ENCODE results near the gene TRMT2B.
A peak's percentile ranks its signal among the peaks of the same experiment; 100 is the strongest.
"Not testable (repeated sequence)": the region's sequence is repeated elsewhere in the genome, so short reads cannot be mapped to it uniquely, and the experiment has no call there.

Gene TRMT2B

GRCh38 chrX:101051549-101052302 lies at the start of gene TRMT2B:
Gene TRMT2B (minus strand): TSS chrX:101052111. CDS start chrX:101042289, 9,822 bp downstream.
- peak; percentile 41 to 61 for DNase-seq (ENCODE audit: low spot score in 2 of 2)
- Mint-ChIP-seq H3K36me3 (ENCODE audit: insufficient read depth) (peaks cover 1% of the 10 kb centered on the region), H3K27me3 (no peaks in the 10 kb centered on the region), H3K4me1 (peaks cover 14% of the 10 kb centered on the region), H3K27ac (ENCODE audit: low read depth) (peak within 1 kb of the TSS; percentile 90), H3K4me3 (peak within 1 kb of the TSS; percentile 82), H3K9me3 (no peaks in the 10 kb centered on the region)
- ATAC-seq (replicated peaks; ENCODE audit: extremely low read depth, poor library complexity, severe bottlenecking) = peak; percentile 88

GRCh38 chrX:101097546-101098453 lies 45.9 kb upstream of the TRMT2B start, which contains the start of gene CENPI:
Gene CENPI (plus strand): TSS chrX:101098204. CDS start chrX:101101071, 2,867 bp downstream.
- peak; percentile 99 for ATAC-seq (replicated peaks; ENCODE audit: extremely low read depth, poor library complexity, severe bottlenecking)
- Mint-ChIP-seq H3K4me3 (peak within 1 kb of the TSS; percentile 77), H3K9me3 (no peaks in the 10 kb centered on the region), H3K4me1 (peaks cover 13% of the 10 kb centered on the region), H3K36me3 (ENCODE audit: insufficient read depth) (peaks cover 4% of the 10 kb centered on the region), H3K27ac (ENCODE audit: low read depth) (peak within 1 kb of the TSS; percentile 53), H3K27me3 (no peaks in the 10 kb centered on the region)
- peak; percentile 86 to 90 for DNase-seq (ENCODE audit: low spot score in 2 of 2)

- Mint-ChIP-seq H3K4me3 (no peak overlapping the region), H3K27me3 (no peaks in the 10 kb centered on the region), H3K9me3 (no peaks in the 10 kb centered on the region), H3K27ac (ENCODE audit: low read depth) (no peak overlapping the region), H3K4me1 (no peaks in the 10 kb centered on the region), H3K36me3 (ENCODE audit: insufficient read depth) (no peaks in the 10 kb centered on the region)
- DNase-seq (ENCODE audit: low spot score in 2 of 2) (no peak), ATAC-seq (replicated peaks; ENCODE audit: extremely low read depth, poor library complexity, severe bottlenecking) (no peak)
Measured at GRCh38 chrX:101091817-101092216, 39.9 kb upstream of the TRMT2B start.

GRCh38 chrX:101081231-101081630 lies 29.3 kb upstream of the TRMT2B start:
- no peak for ATAC-seq (replicated peaks; ENCODE audit: extremely low read depth, poor library complexity, severe bottlenecking)
- H3K36me3 Mint-ChIP-seq (ENCODE audit: insufficient read depth) = no peaks in the 10 kb centered on the region
- no peak overlapping the region for H3K27ac Mint-ChIP-seq (ENCODE audit: low read depth)
- H3K27me3 Mint-ChIP-seq = peaks cover 27% of the 10 kb centered on the region
- H3K4me3 Mint-ChIP-seq = no peak overlapping the region
- no peak for DNase-seq (ENCODE audit: low spot score in 2 of 2)
- H3K9me3 Mint-ChIP-seq = no peaks in the 10 kb centered on the region
- no peaks in the 10 kb centered on the region for H3K4me1 Mint-ChIP-seq

GRCh38 chrX:101080326-101081124 lies 28.6 kb upstream of the TRMT2B start:
- no peak overlapping the region for H3K4me3 Mint-ChIP-seq
- DNase-seq (ENCODE audit: low spot score in 2 of 2) (no peak), ATAC-seq (replicated peaks; ENCODE audit: extremely low read depth, poor library complexity, severe bottlenecking) (no peak)
- peaks cover 27% of the 10 kb centered on the region for H3K27me3 Mint-ChIP-seq
- H3K4me1 Mint-ChIP-seq = no peaks in the 10 kb centered on the region
- H3K36me3 Mint-ChIP-seq (ENCODE audit: insufficient read depth) = no peaks in the 10 kb centered on the region
- H3K9me3 Mint-ChIP-seq = no peaks in the 10 kb centered on the region
- H3K27ac Mint-ChIP-seq (ENCODE audit: low read depth) = no peak overlapping the region

- Mint-ChIP-seq H3K27me3 (peaks cover 27% of the 10 kb centered on the region), H3K4me3 (no peak overlapping the region), H3K27ac (ENCODE audit: low read depth) (no peak overlapping the region), H3K36me3 (ENCODE audit: insufficient read depth) (no peaks in the 10 kb centered on the region), H3K4me1 (no peaks in the 10 kb centered on the region), H3K9me3 (no peaks in the 10 kb centered on the region)
- no peak for DNase-seq (ENCODE audit: low spot score in 2 of 2)
- no peak for ATAC-seq (replicated peaks; ENCODE audit: extremely low read depth, poor library complexity, severe bottlenecking)
Measured at GRCh38 chrX:101079736-101080270, 27.9 kb upstream of the TRMT2B start.

GRCh38 chrX:101078716-101079598 lies 27.0 kb upstream of the TRMT2B start, which contains the start of gene TMEM35A:
Gene TMEM35A (plus strand): TSS chrX:101078879. CDS start chrX:101079003, 124 bp downstream.
- no peak for ATAC-seq (replicated peaks; ENCODE audit: extremely low read depth, poor library complexity, severe bottlenecking)
- Mint-ChIP-seq H3K27ac (ENCODE audit: low read depth) (no peak within 1 kb of the TSS), H3K9me3 (no peaks in the 10 kb centered on the region), H3K4me3 (no peak within 1 kb of the TSS), H3K27me3 (peaks cover 27% of the 10 kb centered on the region), H3K36me3 (ENCODE audit: insufficient read depth) (no peaks in the 10 kb centered on the region), H3K4me1 (no peaks in the 10 kb centered on the region)
- DNase-seq (ENCODE audit: low spot score in 2 of 2) = no peak

- no peaks in the 10 kb centered on the region for H3K27me3 Mint-ChIP-seq
- no peaks in the 10 kb centered on the region for H3K9me3 Mint-ChIP-seq
- ATAC-seq (replicated peaks; ENCODE audit: extremely low read depth, poor library complexity, severe bottlenecking) = no peak
- H3K4me1 Mint-ChIP-seq = no peaks in the 10 kb centered on the region
- no peak for DNase-seq (ENCODE audit: low spot score in 2 of 2)
- H3K36me3 Mint-ChIP-seq (ENCODE audit: insufficient read depth) = no peaks in the 10 kb centered on the region
- H3K4me3 Mint-ChIP-seq = no peak overlapping the region
- H3K27ac Mint-ChIP-seq (ENCODE audit: low read depth) = no peak overlapping the region
Measured at GRCh38 chrX:101071582-101071981, 19.7 kb upstream of the TRMT2B start.

GRCh38 chrX:101062176-101062575 lies 10.3 kb upstream of the TRMT2B start:
- DNase-seq (ENCODE audit: low spot score in 2 of 2) = no peak
- H3K36me3 Mint-ChIP-seq (ENCODE audit: insufficient read depth) = no peaks in the 10 kb centered on the region
- H3K27ac Mint-ChIP-seq (ENCODE audit: low read depth) = no peak overlapping the region
- no peaks in the 10 kb centered on the region for H3K27me3 Mint-ChIP-seq
- ATAC-seq (replicated peaks; ENCODE audit: extremely low read depth, poor library complexity, severe bottlenecking) = no peak
- H3K4me3 Mint-ChIP-seq = no peak overlapping the region
- no peaks in the 10 kb centered on the region for H3K4me1 Mint-ChIP-seq
- H3K9me3 Mint-ChIP-seq = no peaks in the 10 kb centered on the region

- no peaks in the 10 kb centered on the region for H3K4me1 Mint-ChIP-seq
- no peak for ATAC-seq (replicated peaks; ENCODE audit: extremely low read depth, poor library complexity, severe bottlenecking)
- no peak overlapping the region for H3K27ac Mint-ChIP-seq (ENCODE audit: low read depth)
- no peaks in the 10 kb centered on the region for H3K36me3 Mint-ChIP-seq (ENCODE audit: insufficient read depth)
- no peaks in the 10 kb centered on the region for H3K27me3 Mint-ChIP-seq
- no peaks in the 10 kb centered on the region for H3K9me3 Mint-ChIP-seq
- no peak for DNase-seq (ENCODE audit: low spot score in 2 of 2)
- H3K4me3 Mint-ChIP-seq = no peak overlapping the region
Measured at GRCh38 chrX:101057093-101057714, 5.3 kb upstream of the TRMT2B start.

GRCh38 chrX:101056551-101056950 lies 4.6 kb upstream of the TRMT2B start:
- not testable (repeated sequence) for H3K9me3 Mint-ChIP-seq; H3K27me3 Mint-ChIP-seq; H3K4me1 Mint-ChIP-seq; H3K36me3 Mint-ChIP-seq (ENCODE audit: insufficient read depth); ATAC-seq (replicated peaks; ENCODE audit: extremely low read depth, poor library complexity, severe bottlenecking); H3K4me3 Mint-ChIP-seq; H3K27ac Mint-ChIP-seq (ENCODE audit: low read depth); DNase-seq (ENCODE audit: low spot score in 2 of 2)

Measured in central memory CD8-positive, alpha-beta T cell (primary cell).